IMR-90 (cell line): ENCODE data around the gene HIPK1.

Experiments used
- CEBPB ChIP-seq: IDR thresholded peaks from 2 replicates; pipeline ENCODE4 v1.6.1; 2012; ENCODE audit warnings: low read depth, low read length, improper control_type of control experiment
- CTCF ChIP-seq: conservative IDR thresholded peaks from 2 replicates; pipeline ENCODE4 v1.5.1; 2012; ENCODE audit warnings: mild to moderate bottlenecking, low read depth, low read length, improper control_type of control experiment
- MAFK ChIP-seq: IDR thresholded peaks from 2 replicates; pipeline ENCODE4 v1.6.1; 2012; ENCODE audit warnings: low read depth, low read length, improper control_type of control experiment
- MAZ ChIP-seq: IDR thresholded peaks from 2 replicates; pipeline ENCODE4 v1.6.1; 2012; ENCODE audit warnings: low read depth, mild to moderate bottlenecking, low read length, improper control_type of control experiment, moderate library complexity, borderline replicate concordance
- POLR2A ChIP-seq: IDR thresholded peaks from 2 replicates; pipeline ENCODE4 v1.6.1; 2012; ENCODE audit warnings: mild to moderate bottlenecking, low read depth, low read length
- RCOR1 ChIP-seq: IDR thresholded peaks from 2 replicates; pipeline ENCODE4 v1.6.1; 2012; ENCODE audit warnings: mild to moderate bottlenecking, low read length, improper control_type of control experiment; ENCODE audit not compliant: insufficient replicate concordance

DNA sequence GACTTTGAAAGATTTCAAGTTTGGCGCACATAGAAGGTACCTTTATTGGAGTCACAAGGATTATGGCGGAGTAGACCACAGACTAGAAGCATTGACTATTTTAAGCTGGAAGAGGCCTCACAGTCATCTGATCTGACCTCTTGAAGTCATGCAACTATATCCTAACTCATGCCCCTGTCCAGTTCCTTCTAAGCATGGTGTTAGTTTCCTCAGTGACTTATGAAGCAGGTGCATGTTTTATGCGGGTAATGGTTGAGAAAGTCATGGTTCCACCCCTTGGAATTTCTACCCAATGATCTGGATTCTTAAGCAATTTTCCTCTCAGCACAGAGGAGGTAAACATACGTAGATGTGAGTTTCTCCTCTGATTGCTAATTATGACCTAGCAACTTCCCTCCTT, 61.8 kb downstream of the HIPK1 start:
- TF ChIP-seq CTCF (no peak), POLR2A (no peak), MAFK (no peak), RCOR1 (no peak), MAZ (no peak), CEBPB (no peak)
